ENCODE data around the gene CD247. TPM values are rescaled to one million over a fixed set of nuclear protein-coding genes. Genes with fewer than 3 reads are reported as not detected.

Gene CD247
- total and polyA plus RNA-seq, 10 of the 15 experiments (the other 5 are each of a cell fraction or from before 2014, with no cell fraction given) = 0.10 to 0.77 (median 0.30) TPM

DNA sequence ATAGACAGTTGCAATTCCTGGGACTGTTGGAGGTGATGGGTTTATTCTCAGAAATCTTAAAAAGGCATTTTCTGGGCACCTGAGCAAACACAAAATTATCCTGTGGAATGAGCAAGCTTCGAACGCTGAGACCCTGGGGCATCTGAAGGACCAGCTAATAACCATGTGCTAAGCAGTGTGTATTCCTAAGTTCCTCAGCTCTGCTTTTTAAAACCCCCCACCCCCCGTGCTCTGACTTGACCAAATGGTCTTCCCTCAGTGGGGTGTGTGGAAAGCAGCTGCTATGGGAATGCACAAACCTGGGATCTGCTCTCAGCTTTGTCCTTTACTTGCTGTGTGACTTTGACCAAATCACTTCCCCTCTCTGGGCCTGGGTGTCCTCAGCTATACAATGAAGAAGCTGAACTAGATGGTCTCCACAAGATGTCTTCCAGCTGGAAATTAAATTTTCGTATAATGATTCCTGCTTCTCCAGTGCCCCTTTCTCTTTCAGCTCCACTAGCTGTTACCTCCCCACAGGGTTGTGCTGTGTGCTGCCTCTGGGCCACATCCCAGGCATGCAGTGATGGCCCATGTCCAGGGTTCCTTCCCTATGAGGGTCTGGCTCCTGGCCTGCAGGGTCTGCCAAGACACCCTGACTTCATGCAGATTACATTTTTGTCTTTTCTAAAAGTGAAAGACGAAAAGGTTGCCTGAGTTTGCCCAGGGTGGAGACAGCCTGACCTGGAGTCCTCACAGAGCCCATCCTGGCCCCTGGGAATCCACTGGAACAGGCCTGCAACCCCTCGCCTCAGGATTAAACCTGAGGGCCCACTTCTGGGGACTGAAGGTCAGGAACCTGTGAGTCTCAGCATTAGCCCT lies 14.9 kb upstream of the CD247 start:
- Histone ChIP-seq H3K79me2 (ENCODE audit: control insufficient read depth, insufficient read depth, low read length) (no peaks in the 10 kb centered on the region), H3K36me3 (ENCODE audit: control insufficient read depth in 2 of 2, insufficient read depth in 2 of 2, low read length in 1 of 2) (no peaks in the 10 kb centered on the region), H2AFZ (ENCODE audit: control insufficient read depth, low read depth, low read length) (peak overlapping the region; percentile 15; the same call in 1 of the 2 replicates), H3K4me1 (ENCODE audit: control insufficient read depth, insufficient read depth, low read length) (no peaks in the 10 kb centered on the region), H3K27ac (ENCODE audit: control insufficient read depth, insufficient read depth) (no peak overlapping the region), H3K27me3 (replicated peaks in 1 of 2; ENCODE audit: control insufficient read depth in 2 of 2, insufficient read depth in 2 of 2, low read length in 1 of 2) (no peaks in the 10 kb centered on the region), H3K4me2 (ENCODE audit: control insufficient read depth, insufficient read depth) (no peak overlapping the region), H3K9ac (ENCODE audit: control insufficient read depth, insufficient read depth, low read length) (no peak overlapping the region), H3K4me3 (no peak overlapping the region), H4K20me1 (ENCODE audit: control insufficient read depth, insufficient read depth) (no peaks in the 10 kb centered on the region), H3K9me3 (replicated peaks; ENCODE audit: control insufficient read depth, insufficient read depth, low read length) (no peaks in the 10 kb centered on the region)
- ChIA-PET CTCF (interaction anchor here (0.6 to 4.9 kb wide), 54 partner anchors 9 to 624 kb away, joined by 3 to 72 read pairs (median 5); partner anchors contain the start of genes CD247 and CREG1), RAD21 (ENCODE audit: unreplicated experiment) (interaction anchor here (0.7 to 4.6 kb wide), 25 partner anchors 17 to 472 kb away, joined by 3 to 38 read pairs (median 5); partner anchors contain the start of genes CREG1 and POU2F1), POLR2A (no interaction called here), SMC1A (ENCODE audit: uncharacterized antibody, unreplicated experiment) (interaction anchor here (0.6 to 4.0 kb wide), 26 partner anchors 15 to 474 kb away, joined by 3 to 34 read pairs (median 5); partner anchors contain the start of genes CD247 and CREG1)
- intact Hi-C loops (cut with micrococcal nuclease; ENCODE audit: unreplicated experiment) = loop anchor here (2.0 to 10.0 kb wide), 4 partner anchors 76 to 618 kb away; no protein-coding TSS in a partner anchor
- FAIRE-seq = no peak
- 72% methylated on average over 6 of the region's 6 CpGs for WGBS (ENCODE audit: insufficient coverage, insufficient replicate concordance, low lambda C conversion rate, missing lambda C conversion rate)
- DNase-seq (ENCODE audit: low read depth, low spot score) = no peak
- TF ChIP-seq, protein P1, sequence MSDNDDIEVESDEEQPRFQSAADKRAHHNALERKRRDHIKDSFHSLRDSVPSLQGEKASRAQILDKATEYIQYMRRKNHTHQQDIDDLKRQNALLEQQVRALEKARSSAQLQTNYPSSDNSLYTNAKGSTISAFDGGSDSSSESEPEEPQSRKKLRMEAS (IDR thresholded peaks at IDR 0.05; ENCODE audit: low read depth, low read length) = no peak
- TF ChIP-seq EED (IDR thresholded peaks at IDR 0.05; ENCODE audit: low read depth) = no peak
- TF ChIP-seq, protein P2, sequence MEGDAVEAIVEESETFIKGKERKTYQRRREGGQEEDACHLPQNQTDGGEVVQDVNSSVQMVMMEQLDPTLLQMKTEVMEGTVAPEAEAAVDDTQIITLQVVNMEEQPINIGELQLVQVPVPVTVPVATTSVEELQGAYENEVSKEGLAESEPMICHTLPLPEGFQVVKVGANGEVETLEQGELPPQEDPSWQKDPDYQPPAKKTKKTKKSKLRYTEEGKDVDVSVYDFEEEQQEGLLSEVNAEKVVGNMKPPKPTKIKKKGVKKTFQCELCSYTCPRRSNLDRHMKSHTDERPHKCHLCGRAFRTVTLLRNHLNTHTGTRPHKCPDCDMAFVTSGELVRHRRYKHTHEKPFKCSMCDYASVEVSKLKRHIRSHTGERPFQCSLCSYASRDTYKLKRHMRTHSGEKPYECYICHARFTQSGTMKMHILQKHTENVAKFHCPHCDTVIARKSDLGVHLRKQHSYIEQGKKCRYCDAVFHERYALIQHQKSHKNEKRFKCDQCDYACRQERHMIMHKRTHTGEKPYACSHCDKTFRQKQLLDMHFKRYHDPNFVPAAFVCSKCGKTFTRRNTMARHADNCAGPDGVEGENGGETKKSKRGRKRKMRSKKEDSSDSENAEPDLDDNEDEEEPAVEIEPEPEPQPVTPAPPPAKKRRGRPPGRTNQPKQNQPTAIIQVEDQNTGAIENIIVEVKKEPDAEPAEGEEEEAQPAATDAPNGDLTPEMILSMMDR (IDR thresholded peaks at IDR 0.05 in 2 of 3, conservative IDR thresholded peaks at IDR 0.05 in 1 of 3; ENCODE audit: control insufficient read depth in 2 of 3, extremely low read depth in 1 of 3, insufficient read depth in 1 of 3, low read depth in 3 of 3, low read length in 3 of 3) = no peak
- no peak for TF ChIP-seq HDAC2 (IDR thresholded peaks at IDR 0.05)
- TF ChIP-seq, protein P3, sequence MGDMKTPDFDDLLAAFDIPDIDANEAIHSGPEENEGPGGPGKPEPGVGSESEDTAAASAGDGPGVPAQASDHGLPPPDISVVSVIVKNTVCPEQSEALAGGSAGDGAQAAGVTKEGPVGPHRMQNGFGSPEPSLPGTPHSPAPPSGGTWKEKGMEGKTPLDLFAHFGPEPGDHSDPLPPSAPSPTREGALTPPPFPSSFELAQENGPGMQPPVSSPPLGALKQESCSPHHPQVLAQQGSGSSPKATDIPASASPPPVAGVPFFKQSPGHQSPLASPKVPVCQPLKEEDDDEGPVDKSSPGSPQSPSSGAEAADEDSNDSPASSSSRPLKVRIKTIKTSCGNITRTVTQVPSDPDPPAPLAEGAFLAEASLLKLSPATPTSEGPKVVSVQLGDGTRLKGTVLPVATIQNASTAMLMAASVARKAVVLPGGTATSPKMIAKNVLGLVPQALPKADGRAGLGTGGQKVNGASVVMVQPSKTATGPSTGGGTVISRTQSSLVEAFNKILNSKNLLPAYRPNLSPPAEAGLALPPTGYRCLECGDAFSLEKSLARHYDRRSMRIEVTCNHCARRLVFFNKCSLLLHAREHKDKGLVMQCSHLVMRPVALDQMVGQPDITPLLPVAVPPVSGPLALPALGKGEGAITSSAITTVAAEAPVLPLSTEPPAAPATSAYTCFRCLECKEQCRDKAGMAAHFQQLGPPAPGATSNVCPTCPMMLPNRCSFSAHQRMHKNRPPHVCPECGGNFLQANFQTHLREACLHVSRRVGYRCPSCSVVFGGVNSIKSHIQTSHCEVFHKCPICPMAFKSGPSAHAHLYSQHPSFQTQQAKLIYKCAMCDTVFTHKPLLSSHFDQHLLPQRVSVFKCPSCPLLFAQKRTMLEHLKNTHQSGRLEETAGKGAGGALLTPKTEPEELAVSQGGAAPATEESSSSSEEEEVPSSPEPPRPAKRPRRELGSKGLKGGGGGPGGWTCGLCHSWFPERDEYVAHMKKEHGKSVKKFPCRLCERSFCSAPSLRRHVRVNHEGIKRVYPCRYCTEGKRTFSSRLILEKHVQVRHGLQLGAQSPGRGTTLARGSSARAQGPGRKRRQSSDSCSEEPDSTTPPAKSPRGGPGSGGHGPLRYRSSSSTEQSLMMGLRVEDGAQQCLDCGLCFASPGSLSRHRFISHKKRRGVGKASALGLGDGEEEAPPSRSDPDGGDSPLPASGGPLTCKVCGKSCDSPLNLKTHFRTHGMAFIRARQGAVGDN (IDR thresholded peaks at IDR 0.05) = no peak
- TF ChIP-seq PAX8 (IDR thresholded peaks at IDR 0.05) = no peak
- no peak for TF ChIP-seq GATAD2B (conservative IDR thresholded peaks at IDR 0.05; ENCODE audit: low read depth)
- TF ChIP-seq, protein P4, sequence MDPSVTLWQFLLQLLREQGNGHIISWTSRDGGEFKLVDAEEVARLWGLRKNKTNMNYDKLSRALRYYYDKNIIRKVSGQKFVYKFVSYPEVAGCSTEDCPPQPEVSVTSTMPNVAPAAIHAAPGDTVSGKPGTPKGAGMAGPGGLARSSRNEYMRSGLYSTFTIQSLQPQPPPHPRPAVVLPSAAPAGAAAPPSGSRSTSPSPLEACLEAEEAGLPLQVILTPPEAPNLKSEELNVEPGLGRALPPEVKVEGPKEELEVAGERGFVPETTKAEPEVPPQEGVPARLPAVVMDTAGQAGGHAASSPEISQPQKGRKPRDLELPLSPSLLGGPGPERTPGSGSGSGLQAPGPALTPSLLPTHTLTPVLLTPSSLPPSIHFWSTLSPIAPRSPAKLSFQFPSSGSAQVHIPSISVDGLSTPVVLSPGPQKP (IDR thresholded peaks at IDR 0.05; ENCODE audit: low read depth, low read length) = no peak
- no peak for TF ChIP-seq SUPT20H (IDR thresholded peaks at IDR 0.05; ENCODE audit: borderline replicate concordance, control insufficient read depth, low read depth, low read length)
- TF ChIP-seq SREBF2 (IDR thresholded peaks at IDR 0.05; ENCODE audit: low read length) = no peak
- TF ChIP-seq, protein P5, sequence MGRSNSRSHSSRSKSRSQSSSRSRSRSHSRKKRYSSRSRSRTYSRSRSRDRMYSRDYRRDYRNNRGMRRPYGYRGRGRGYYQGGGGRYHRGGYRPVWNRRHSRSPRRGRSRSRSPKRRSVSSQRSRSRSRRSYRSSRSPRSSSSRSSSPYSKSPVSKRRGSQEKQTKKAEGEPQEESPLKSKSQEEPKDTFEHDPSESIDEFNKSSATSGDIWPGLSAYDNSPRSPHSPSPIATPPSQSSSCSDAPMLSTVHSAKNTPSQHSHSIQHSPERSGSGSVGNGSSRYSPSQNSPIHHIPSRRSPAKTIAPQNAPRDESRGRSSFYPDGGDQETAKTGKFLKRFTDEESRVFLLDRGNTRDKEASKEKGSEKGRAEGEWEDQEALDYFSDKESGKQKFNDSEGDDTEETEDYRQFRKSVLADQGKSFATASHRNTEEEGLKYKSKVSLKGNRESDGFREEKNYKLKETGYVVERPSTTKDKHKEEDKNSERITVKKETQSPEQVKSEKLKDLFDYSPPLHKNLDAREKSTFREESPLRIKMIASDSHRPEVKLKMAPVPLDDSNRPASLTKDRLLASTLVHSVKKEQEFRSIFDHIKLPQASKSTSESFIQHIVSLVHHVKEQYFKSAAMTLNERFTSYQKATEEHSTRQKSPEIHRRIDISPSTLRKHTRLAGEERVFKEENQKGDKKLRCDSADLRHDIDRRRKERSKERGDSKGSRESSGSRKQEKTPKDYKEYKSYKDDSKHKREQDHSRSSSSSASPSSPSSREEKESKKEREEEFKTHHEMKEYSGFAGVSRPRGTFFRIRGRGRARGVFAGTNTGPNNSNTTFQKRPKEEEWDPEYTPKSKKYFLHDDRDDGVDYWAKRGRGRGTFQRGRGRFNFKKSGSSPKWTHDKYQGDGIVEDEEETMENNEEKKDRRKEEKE (IDR thresholded peaks at IDR 0.05) = no peak
- TF ChIP-seq ZNF274 (IDR thresholded peaks at IDR 0.05; ENCODE audit: insufficient read depth, insufficient read length) = no peak
- in situ Hi-C loops (cut with MboI) = no loop called here
- ATAC-seq = no peak
- no TSS peak for BruUV-seq (replicated peaks)
